ENCODE data around the gene TMEM63A.

DNA sequence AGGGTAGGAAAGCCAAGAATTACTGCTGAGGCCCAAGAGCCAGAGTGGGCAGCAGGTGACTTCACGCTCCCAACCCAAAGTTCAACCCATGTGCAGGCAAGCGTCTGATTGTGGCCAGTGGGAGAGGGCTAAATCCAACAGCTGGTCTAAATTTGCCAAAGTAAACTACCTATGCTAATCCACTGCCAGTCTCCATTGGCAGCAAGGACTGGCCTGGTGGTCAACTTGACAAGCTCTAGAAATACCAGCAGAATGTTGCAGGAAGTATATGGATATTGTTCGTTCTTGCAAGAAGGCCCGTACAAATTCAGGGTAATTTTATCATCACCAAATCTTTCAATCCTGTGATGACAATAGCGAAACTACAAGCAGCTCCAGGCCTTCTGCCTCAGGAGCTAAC, 1.5 kb downstream of the TMEM63A start:
- TF ChIP-seq, protein P1, sequence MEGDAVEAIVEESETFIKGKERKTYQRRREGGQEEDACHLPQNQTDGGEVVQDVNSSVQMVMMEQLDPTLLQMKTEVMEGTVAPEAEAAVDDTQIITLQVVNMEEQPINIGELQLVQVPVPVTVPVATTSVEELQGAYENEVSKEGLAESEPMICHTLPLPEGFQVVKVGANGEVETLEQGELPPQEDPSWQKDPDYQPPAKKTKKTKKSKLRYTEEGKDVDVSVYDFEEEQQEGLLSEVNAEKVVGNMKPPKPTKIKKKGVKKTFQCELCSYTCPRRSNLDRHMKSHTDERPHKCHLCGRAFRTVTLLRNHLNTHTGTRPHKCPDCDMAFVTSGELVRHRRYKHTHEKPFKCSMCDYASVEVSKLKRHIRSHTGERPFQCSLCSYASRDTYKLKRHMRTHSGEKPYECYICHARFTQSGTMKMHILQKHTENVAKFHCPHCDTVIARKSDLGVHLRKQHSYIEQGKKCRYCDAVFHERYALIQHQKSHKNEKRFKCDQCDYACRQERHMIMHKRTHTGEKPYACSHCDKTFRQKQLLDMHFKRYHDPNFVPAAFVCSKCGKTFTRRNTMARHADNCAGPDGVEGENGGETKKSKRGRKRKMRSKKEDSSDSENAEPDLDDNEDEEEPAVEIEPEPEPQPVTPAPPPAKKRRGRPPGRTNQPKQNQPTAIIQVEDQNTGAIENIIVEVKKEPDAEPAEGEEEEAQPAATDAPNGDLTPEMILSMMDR (IDR thresholded peaks at IDR 0.05 in 4 of 5, conservative IDR thresholded peaks at IDR 0.05 in 1 of 5) = no peak
- no peak for TF ChIP-seq POLR2A (IDR thresholded peaks at IDR 0.05)
